IMR-90 (cell line): ENCODE measurements around the gene DPEP3.

ENCODE experiments used
- MAZ ChIP-seq: IDR thresholded peaks from 2 replicates; pipeline ENCODE4 v1.6.1; 2012; ENCODE audit warnings: low read depth, mild to moderate bottlenecking, low read length, improper control_type of control experiment, moderate library complexity, borderline replicate concordance
- POLR2A ChIP-seq: IDR thresholded peaks from 2 replicates; pipeline ENCODE4 v1.6.1; 2012; ENCODE audit warnings: mild to moderate bottlenecking, low read depth, low read length
- TF ChIP-seq, protein P1 (sequence below): conservative IDR thresholded peaks from 2 replicates; pipeline ENCODE4 v1.5.1; 2012; ENCODE audit warnings: mild to moderate bottlenecking, low read depth, low read length, improper control_type of control experiment

- TF ChIP-seq POLR2A (no peak), MAZ (no peak)
- TF ChIP-seq, protein P1, sequence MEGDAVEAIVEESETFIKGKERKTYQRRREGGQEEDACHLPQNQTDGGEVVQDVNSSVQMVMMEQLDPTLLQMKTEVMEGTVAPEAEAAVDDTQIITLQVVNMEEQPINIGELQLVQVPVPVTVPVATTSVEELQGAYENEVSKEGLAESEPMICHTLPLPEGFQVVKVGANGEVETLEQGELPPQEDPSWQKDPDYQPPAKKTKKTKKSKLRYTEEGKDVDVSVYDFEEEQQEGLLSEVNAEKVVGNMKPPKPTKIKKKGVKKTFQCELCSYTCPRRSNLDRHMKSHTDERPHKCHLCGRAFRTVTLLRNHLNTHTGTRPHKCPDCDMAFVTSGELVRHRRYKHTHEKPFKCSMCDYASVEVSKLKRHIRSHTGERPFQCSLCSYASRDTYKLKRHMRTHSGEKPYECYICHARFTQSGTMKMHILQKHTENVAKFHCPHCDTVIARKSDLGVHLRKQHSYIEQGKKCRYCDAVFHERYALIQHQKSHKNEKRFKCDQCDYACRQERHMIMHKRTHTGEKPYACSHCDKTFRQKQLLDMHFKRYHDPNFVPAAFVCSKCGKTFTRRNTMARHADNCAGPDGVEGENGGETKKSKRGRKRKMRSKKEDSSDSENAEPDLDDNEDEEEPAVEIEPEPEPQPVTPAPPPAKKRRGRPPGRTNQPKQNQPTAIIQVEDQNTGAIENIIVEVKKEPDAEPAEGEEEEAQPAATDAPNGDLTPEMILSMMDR: no peak
Observed at GRCh38 chr16:68005786-68006286, 25.5 kb upstream of the DPEP3 start.
